HepG2 (cell line): ENCODE results near the gene PRXL2B. TPM values are rescaled to one million over a fixed set of nuclear protein-coding genes. Genes with fewer than 3 reads are reported as not detected.

Experiments
- CTCF ChIP-seq: sonication (generic); formaldehyde crosslinking; IDR thresholded peaks from 2 replicates; pipeline ENCODE4 v1.5.0; 2020; ENCODE audit warnings: mild to moderate bottlenecking, missing genetic modification reagents, moderate library complexity
- GABPA ChIP-seq, 2 experiments: IDR thresholded peaks; 2 replicates each; pipeline ENCODE4 v1.6.1; 2011 to 2016; ENCODE audit warnings: low read depth in 2 of 2, low read length in 1 of 2, missing biosample characterization in 1 of 2, missing genetic modification characterization in 1 of 2
- IKZF5 ChIP-seq: IDR thresholded peaks from 2 replicates; pipeline ENCODE4 v1.6.1; 2018; ENCODE audit warnings: missing genetic modification reagents, mild to moderate bottlenecking, missing compliant biosample characterization
- JARID2 ChIP-seq: sonication (generic); formaldehyde crosslinking; IDR thresholded peaks from 2 replicates; pipeline ENCODE4 v1.8.1; 2023; ENCODE audit warnings: missing genetic modification reagents, inconsistent platforms; ENCODE audit not compliant: insufficient replicate concordance
- POLR2G ChIP-seq: fragments of 200-400 bp; formaldehyde crosslinking; IDR thresholded peaks from 2 replicates; pipeline ENCODE4 v1.6.1; 2018; ENCODE audit warnings: mild to moderate bottlenecking, low read depth, low read length, moderate library complexity
- SKI ChIP-seq: fragments of 450-650 bp; IDR thresholded peaks from one replicate; pipeline ENCODE4 v1.6.1; 2018; ENCODE audit warnings: mild to moderate bottlenecking; ENCODE audit not compliant: partially characterized antibody
- TAF15 ChIP-seq: fragments of 200-400 bp; formaldehyde crosslinking; IDR thresholded peaks from one replicate; pipeline ENCODE4 v1.6.1; 2018; ENCODE audit warnings: mild to moderate bottlenecking, low read depth, low read length; ENCODE audit not compliant: poor library complexity, severe bottlenecking
- ZNF333 ChIP-seq: sonication (generic); formaldehyde crosslinking; IDR thresholded peaks from 2 replicates; pipeline ENCODE4 v1.4.0; 2020; ENCODE audit warnings: mild to moderate bottlenecking, missing genetic modification reagents, borderline replicate concordance
- ZNF607 ChIP-seq: sonication (generic); formaldehyde crosslinking; IDR thresholded peaks from 2 replicates; pipeline ENCODE4 v1.5.1; 2020; ENCODE audit warnings: missing genetic modification reagents, mild to moderate bottlenecking, borderline replicate concordance
- ZNF609 ChIP-seq: sonication (generic); formaldehyde crosslinking; IDR thresholded peaks from 2 replicates; pipeline ENCODE4 v1.4.0; 2020; ENCODE audit warnings: mild to moderate bottlenecking, missing genetic modification reagents, borderline replicate concordance
- ZNF839 ChIP-seq: sonication (generic); formaldehyde crosslinking; IDR thresholded peaks from 2 replicates; pipeline ENCODE4 v1.4.0; 2020; ENCODE audit warnings: missing genetic modification reagents, mild to moderate bottlenecking, borderline replicate concordance
- ZSCAN20 ChIP-seq: sonication (generic); formaldehyde crosslinking; IDR thresholded peaks from 2 replicates; pipeline ENCODE4 v1.4.0; 2020; ENCODE audit warnings: missing genetic modification reagents, mild to moderate bottlenecking, borderline replicate concordance
- ZSCAN21 ChIP-seq: sonication (generic); formaldehyde crosslinking; IDR thresholded peaks from 2 replicates; pipeline ENCODE4 v1.8.0; 2022; ENCODE audit warnings: mild to moderate bottlenecking, missing genetic modification reagents, moderate library complexity, borderline replicate concordance
- polyA plus RNA-seq, 8 experiments: library from polyadenylated mRNA; depleted of rRNA in 3 of 8; stranded (reverse) in 7 of 8; unstranded in 1 of 8; fragments of >200 nt; fragmentation: Illumina TruSeq in 4 of 8; extraction: Trizol in 4 of 8; gene quantifications; 2 replicates each; pipeline versions ENCODE4 v1.2.1 to v1.2.3, GENCODE V29; 2011 to 2016; ENCODE audit warnings: low read depth in 4 of 8, missing spikeins in 1 of 8, mixed read lengths in 1 of 8; ENCODE audit not compliant: insufficient read depth in 1 of 8
- total RNA-seq, 5 experiments: library from RNA; depleted of rRNA; stranded (reverse); fragments of >200 nt; fragmentation: Illumina TruSeq; extraction: Trizol; gene quantifications; 2 replicates each; pipeline ENCODE4 v1.2.3, GENCODE V29; 2016; ENCODE audit warnings: low read depth in 1 of 5
- TF ChIP-seq, protein P1 (sequence below): sonication (generic); formaldehyde crosslinking; IDR thresholded peaks from 2 replicates; pipeline ENCODE4 v1.4.0; 2020; ENCODE audit warnings: missing genetic modification reagents, mild to moderate bottlenecking, borderline replicate concordance
- TF ChIP-seq, protein P2 (sequence below): IDR thresholded peaks from 2 replicates; pipeline ENCODE4 v1.6.1; 2016; ENCODE audit warnings: low read depth

PRXL2B gene
- total and polyA plus RNA-seq, 2 of the 13 experiments (the other 11 are each of a cell fraction or from before 2014, with no cell fraction given) = 16.8 to 22.1 TPM

- TF ChIP-seq ZNF333 (CRISPR knock-in tag) (no peak), IKZF5 (CRISPR knock-in tag) (no peak), TAF15 (no peak), GABPA (IDR thresholded peaks at IDR 0.05; ENCODE audit: low read depth, low read length) (no peak), GABPA (CRISPR knock-in tag; IDR thresholded peaks at IDR 0.05; ENCODE audit: low read depth) (no peak), ZNF607 (0 out of 2 replicates have a peak, but pooled peaks have one; percentile 31), ZSCAN21 (CRISPR knock-in tag) (no peak), ZNF609 (CRISPR knock-in tag) (no peak), ZNF839 (no peak), CTCF (CRISPR knock-in tag) (no peak), JARID2 (CRISPR knock-in tag) (no peak), POLR2G (no peak), ZSCAN20 (0 out of 2 replicates have a peak, but pooled peaks have one; percentile 28), SKI (no peak)
- TF ChIP-seq, protein P1, sequence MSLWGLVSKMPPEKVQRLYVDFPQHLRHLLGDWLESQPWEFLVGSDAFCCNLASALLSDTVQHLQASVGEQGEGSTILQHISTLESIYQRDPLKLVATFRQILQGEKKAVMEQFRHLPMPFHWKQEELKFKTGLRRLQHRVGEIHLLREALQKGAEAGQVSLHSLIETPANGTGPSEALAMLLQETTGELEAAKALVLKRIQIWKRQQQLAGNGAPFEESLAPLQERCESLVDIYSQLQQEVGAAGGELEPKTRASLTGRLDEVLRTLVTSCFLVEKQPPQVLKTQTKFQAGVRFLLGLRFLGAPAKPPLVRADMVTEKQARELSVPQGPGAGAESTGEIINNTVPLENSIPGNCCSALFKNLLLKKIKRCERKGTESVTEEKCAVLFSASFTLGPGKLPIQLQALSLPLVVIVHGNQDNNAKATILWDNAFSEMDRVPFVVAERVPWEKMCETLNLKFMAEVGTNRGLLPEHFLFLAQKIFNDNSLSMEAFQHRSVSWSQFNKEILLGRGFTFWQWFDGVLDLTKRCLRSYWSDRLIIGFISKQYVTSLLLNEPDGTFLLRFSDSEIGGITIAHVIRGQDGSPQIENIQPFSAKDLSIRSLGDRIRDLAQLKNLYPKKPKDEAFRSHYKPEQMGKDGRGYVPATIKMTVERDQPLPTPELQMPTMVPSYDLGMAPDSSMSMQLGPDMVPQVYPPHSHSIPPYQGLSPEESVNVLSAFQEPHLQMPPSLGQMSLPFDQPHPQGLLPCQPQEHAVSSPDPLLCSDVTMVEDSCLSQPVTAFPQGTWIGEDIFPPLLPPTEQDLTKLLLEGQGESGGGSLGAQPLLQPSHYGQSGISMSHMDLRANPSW (CRISPR knock-in tag) = no peak
- TF ChIP-seq, protein P2, sequence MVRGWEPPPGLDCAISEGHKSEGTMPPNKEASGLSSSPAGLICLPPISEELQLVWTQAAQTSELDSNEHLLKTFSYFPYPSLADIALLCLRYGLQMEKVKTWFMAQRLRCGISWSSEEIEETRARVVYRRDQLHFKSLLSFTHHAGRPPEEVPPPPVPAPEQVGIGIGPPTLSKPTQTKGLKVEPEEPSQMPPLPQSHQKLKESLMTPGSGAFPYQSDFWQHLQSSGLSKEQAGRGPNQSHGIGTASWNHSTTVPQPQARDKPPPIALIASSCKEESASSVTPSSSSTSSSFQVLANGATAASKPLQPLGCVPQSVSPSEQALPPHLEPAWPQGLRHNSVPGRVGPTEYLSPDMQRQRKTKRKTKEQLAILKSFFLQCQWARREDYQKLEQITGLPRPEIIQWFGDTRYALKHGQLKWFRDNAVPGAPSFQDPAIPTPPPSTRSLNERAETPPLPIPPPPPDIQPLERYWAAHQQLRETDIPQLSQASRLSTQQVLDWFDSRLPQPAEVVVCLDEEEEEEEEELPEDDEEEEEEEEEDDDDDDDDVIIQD (CRISPR knock-in tag) = no peak
Observed at GRCh38 chr1:2587071-2587859, 688 bp downstream of the PRXL2B start (continued).
